Activated naive CD8-positive, alpha-beta T cell treated with anti-CD3 and anti-CD28 coated beads, Interleukin-2, amount 50 U/mL, for 16 hours (primary cell): Measurements from ENCODE around the gene C12orf75.
"Not testable (repeated sequence)": the region's sequence is repeated elsewhere in the genome, so short reads cannot be mapped to it uniquely, and the experiment has no call there.

Experiments used
- DNase-seq: peaks from one replicate; pipeline ENCODE4 v3.0.0-alpha.2; 2020; ENCODE audit warnings: low read depth, low spot score

Gene C12orf75

DNA sequence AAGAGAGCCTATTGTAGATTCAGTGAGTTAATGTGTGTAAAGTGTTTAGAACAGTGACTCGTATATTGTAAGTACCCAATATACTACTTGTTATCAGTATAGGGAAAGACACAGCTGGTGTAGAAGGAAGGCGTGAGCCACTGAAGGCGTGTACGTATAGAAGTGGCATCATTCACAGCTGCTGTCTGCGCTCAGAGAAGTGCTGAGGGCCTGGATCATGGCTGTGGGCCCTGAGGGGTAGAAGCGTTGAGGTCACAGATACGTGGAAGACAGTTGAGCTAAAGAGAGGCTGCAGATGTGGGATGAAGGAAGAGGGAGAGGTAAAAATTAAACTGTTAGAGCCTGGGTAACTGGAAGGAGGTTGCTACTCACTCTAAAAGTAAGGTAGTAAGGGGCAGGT, 5.9 kb downstream of the C12orf75 start:
- no peak for DNase-seq

DNA sequence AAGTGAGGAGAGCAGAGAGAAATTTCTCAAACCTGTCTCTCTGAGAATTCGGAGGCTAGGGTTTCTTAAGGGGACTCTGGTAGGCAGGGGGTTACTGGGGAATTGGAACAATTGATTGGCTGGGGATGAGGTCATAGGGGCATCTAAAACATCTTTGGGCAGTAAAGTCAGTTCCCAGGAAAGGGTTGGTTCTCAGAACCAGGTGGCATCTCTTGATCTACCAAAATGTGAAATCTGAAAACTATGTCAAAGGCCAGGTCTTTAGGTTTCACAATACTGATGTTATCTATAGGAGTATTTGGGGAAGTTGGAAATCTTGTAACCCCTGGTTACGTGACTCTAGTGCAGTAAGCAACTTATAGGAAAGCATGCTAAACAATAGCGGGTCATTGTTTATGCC, 6.9 kb downstream of the C12orf75 start:
- DNase-seq, result no peak

DNA sequence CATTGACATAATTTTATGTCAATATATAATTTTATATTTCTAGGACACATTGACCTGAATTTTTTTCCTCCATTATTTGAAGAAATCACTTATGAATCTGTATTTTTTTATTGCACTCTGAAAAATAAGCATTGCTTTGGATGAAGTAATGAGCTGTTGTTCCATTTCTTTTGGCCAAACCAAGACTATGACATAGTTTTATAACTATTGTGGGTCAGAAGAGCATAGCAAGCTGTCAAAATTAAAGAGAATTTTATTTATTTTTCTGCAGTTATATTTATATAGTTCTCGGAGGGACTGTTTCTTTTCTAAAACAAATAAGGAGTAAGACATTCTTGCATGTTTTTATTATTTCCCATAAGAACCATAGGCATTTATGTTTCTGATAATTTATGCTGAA, 8.5 kb downstream of the C12orf75 start:
- no peak for DNase-seq

DNA sequence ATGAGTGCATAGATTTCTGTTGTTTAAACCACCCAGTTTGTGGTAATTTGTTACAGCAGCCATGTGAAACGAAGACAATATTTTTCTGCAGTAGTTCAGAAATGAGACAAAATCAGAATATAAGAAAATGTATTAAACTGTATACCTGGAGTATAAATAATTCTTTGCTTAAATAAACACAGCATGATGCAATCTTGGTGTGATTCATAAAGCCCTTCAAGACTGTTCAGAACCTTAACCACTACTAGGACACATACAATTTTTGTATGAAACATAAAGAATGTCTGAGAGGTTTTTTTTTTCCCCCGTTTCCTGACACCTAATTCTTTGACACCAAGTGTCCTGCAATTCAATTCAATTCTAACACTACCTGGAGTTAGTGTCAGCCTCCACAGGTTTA, 10.5 kb downstream of the C12orf75 start:
- DNase-seq, result no peak

DNA sequence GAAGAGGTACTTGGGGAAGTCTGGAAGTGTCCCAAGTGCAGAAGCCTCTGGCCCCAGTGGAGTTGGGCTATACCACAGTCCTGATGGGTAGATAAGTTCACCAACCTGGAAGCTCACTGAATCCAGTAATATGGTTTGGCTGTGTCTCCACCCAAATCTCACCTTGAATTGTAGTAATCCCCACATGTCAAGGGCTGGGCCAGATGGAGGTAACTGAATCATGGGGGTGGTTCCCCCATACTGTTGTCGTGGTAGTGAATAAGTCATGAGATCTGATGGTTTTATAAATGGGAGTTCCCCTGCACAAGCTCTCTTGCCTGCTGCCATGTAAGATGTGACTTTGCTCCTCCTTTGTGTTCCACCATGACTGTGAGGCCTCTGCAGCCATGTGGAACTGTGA, 11.1 kb downstream of the C12orf75 start:
- DNase-seq, result not testable (repeated sequence)

DNA sequence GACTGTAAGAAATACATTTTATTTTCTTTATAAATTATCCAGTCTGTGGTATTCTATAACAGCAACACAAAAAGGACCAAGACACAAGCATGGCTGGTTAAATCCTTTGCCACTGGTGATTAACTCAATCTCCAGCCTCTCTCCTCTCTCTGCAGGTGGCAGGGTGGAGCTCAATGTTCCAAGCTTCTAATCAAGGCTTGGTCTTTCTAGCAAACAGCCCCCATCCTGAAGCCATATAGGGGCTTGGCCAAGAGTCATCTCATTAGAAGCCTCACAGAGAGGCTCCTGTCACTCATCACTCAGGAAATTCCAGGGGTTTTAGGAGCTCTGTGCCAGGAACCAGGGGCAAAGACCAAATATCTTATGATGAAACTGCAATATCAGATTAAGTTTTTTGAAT, 12.0 kb downstream of the C12orf75 start:
- DNase-seq, result no peak

DNA sequence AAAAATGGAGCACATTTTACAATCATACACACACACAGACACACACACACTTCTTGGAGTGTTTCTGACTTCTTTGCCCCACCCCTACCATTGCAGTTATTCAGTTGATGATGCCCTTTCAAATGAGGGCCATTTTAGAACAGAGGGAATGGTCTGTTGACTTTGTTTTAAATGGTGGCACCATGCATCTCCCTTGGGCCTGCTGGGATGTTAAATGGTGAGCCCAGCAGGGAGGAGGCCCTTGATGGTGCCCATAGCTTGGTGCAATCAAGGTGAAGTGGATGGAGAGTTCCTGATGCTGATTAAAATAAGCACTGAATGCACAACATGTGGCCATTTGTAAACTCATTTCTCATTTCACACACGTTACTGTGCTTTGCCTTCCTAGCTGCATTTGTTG, 13.3 kb downstream of the C12orf75 start:
- DNase-seq, result no peak

DNA sequence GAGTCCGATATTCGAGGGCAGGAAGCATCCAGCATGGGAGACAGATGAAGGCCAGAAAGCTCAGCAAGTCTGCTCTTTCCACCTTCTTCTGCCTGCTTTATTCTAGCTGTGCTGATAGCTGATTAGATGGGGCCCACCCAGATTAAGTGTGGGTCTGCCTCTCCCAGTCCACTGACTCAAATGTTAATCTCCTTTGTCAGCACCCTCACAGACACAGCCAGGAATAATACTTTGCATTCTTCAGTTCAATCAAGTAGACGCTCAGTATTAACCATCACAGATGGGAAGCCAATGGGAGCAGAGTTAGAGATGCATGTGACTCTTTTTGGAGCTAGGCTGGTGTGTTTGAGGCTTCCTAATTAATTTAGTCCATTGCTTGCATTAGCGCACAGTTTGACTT, 17.0 kb downstream of the C12orf75 start:
- no peak for DNase-seq

DNA sequence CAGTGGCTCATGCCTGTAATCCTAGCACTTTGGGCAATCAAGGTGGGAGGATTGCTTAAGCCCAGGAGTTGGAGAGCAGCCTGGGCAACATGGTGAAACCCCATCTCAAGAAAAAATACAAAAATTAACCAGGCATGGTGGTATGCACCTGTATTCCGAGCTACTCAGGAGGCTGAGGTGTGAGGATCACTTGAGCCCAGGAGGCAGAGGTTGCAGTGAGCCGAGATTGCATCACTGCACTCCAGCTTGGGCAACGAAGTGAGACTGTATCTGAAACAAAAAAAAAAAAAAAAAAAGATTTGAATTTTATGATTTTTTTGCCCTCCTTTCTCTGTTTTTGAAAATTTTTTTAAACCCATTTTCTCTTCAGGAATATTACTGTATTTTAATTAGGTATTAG, 17.7 kb downstream of the C12orf75 start:
- DNase-seq, result no peak

DNA sequence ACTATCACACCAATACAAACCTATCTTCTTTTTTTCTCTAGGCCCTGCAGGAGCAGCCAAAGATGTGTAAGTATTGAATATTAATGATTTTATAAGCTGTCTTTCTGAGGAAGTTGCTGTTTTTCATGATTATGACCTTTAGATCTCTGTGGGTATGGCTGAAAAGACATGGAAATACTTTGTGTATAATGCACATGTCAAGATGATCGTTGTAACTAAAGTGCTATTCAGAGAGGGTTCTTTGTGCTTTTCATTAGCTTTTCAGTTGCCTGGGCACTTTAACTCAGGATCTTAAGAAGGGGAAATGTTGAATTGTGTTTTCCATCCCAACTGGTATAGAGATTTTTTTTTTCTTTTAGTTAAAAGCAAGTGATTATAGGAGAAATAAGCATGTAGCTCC, 18.1 kb downstream of the C12orf75 start:
- no peak for DNase-seq

DNA sequence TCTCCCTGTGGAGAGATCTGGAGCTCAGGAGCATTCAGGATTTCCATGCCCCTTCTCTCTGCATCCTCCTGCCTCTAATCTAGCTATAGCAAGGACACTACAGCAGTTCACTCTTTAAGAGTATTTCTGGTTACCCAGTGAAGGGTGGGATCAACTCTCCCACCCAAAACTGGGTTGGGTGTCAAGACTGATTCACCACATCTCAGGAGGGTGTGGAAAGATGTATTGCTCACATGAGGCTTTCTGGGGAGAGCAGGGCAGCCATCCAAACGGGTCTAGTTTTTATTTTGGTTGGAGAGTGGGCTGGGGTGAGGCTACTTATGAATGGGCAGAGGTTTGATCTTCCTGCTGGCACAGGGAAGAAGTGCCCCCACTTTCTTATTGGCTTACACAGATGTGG, 18.6 kb downstream of the C12orf75 start:
- no peak for DNase-seq

DNA sequence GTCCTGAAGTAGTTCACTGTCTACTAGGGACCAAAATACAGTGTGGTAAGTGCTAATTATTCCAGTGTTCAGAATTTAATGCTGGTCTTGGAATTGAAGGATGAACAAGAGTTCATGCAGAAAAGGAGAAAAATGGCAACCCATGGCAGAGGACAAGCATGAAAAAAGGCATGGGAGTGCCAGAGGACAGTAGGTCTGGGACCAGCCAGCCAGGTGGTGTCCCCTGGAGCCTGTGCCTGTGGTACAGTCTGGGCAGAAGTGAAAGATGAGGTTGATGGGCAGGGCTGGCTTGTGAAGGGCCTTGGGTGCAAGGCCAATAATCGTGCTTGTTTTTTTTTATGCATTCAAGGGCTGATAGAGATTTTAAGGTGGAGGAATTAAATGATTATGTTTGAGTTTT, 21.0 kb downstream of the C12orf75 start:
- DNase-seq, result no peak

DNA sequence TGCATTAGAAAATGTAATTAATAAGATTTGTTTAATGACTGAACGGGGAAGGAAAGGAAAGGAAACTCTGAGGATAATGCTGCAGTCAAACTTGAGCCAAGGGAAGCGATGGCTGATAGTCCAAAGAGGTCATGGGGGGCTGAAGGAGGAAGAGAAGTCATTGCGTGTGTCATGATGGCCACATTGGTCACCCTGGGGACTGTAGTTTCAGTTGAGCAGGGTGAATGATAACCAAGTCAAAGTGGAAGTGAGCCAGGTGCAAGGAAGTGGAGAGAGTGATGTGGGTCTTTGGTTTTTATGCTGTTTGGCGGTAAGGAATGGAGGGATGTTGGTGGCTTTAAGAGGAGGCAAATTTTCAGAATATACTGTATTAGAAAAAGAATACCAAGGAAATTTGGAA, 21.6 kb downstream of the C12orf75 start:
- no peak for DNase-seq

DNA sequence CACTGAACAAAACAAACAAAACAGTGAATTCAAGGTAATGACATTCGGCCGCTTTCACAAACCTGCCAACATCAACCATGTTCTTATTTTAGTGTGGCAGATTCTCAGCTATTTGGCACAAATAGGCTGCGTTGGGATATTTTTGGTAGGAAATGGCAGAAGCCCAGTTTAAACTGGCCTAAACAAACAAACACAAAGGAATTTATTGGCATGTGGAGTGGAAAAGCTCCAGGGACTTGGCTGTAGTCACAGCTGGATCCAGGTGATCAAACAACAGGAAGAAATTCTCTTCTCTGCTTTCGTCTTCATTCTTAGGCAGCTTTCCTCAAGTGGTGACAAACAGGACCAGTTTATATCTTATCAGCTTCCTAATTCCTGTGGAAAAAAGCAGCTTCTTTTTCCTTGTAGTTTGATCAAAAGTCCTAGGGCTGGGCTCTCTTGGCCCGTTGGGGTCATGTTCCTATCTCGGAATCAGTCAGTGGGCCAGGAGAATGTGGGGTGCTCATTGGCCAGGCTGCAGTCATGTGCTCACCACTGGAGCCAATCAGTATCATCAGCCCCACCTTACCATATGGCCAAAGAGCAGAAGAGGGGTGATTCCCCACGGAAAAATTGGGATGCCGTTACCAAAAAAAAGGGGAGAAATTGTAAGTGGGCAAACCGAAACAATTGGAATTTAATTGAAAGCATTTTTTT, 22.6 kb downstream of the C12orf75 start:
- no peak for DNase-seq

DNA sequence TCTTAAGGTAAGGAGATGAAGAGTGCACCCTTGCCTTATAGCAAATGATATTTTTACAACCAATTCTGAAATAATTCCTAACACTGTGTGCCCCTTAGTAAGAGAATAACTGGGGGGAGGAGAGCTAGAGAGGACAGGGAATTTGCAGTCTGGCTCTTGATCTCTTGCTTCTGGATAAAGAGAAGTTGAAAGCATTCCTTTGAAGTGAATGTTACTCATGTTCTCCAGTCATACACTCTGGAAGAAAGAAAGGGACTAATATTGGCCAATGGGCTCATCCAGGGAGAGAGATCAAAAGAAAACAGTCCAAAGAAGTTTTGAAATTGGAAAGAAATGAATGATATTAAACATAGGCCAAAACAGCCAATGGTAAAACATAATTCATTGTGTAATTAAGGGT, 25.3 kb downstream of the C12orf75 start:
- DNase-seq, result no peak

DNA sequence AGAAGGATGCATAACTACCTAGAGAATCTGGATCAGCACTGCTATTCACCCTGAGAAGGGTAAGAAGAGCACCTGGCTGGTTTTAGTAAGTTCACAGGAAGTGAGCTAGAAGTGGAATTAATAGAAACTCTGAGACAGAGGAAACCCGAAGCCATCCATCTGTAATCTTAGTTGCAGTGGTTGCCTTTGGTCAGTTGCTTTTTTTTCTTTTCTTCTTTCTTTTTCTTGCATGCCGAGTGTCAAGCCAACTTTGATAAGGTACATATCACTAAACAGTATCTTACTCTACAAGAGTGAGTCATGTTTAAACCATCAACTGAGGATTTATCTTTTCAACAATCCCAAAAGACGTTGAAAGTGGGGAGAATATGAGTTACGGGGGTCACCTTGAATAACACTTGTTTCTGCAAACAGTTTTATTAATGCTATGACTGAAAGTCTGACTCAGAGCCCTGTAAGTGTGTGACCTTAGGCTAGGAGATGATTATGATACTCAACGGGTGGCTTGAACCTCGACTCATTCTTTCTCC, 26.7 kb downstream of the C12orf75 start:
- DNase-seq, result no peak

DNA sequence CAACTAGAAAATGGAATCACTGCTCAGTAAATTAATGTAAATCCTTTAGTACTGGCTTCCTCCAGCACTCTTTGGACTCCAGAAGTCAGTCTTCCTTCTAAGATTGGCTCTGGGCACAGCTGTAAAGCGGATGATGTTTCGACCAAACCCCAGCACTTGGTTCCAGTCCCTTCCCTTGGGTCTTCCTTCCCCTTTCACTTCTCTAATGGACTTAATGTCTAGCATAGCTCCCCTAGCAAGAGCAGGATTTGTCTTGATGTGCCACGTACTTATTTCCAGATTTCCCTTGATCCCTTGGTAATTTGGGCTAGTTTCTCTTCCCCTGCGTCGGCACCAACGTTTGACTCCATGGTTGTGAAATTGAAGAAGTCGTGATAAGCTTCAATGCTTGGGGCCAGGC, 28.3 kb downstream of the C12orf75 start:
- DNase-seq, result no peak

DNA sequence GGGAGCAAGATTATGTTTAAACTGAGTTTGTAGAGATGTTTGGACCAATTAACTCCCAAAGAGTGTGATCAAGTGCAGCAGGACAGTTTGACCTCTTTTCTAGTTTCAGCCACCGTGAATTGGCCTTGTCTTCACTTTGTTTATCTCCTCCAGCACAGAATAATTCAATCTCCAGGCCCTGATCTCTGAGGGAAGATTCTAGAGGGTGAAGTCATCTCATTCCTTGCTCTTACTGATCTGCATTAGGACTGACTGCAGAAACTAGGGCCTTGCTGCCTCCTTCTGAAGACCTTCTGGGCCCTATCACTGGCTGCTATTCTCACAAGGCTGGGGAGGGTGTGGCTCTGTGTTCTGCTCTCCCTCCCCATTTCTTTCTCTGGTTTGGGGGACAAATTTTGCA, 29.4 kb downstream of the C12orf75 start:
- DNase-seq, result no peak

DNA sequence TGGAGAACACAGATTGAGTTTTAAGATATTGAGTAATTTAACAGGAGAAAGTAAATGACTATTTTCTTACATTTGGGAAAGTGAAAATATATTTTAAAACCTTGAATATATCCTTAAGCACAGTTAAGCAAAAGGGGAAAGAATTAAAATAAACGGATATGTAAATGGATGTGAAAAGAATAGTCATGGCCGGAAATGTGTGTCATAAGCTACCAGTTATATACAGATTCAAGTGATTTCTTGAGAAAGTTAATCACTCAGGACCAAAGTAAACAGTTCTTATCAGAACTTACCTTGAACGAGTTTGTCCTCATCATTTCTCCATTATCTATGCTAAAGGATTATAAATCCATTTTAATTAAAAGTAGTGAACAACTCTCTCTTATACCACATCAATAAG, 33.4 kb downstream of the C12orf75 start:
- DNase-seq, result no peak

DNA sequence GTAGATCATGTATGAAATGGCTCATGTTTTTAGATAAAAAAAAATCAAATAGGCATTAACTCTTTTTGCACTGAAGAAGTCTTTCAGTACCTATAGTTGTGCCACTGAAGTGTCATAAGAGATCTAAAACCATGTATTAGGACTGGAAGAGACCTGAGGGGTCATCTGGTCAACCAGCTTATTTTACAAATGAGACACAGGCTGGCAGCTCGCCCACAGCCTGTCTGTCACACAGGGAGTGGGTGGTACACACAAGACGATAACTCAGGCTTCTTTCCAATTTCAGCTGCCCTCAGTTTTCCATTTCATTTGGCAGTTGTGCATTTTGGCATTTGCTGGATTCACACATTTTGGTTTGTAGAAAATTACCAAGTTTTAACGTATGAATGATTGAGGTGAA, 34.7 kb downstream of the C12orf75 start:
- DNase-seq, result no peak

DNA sequence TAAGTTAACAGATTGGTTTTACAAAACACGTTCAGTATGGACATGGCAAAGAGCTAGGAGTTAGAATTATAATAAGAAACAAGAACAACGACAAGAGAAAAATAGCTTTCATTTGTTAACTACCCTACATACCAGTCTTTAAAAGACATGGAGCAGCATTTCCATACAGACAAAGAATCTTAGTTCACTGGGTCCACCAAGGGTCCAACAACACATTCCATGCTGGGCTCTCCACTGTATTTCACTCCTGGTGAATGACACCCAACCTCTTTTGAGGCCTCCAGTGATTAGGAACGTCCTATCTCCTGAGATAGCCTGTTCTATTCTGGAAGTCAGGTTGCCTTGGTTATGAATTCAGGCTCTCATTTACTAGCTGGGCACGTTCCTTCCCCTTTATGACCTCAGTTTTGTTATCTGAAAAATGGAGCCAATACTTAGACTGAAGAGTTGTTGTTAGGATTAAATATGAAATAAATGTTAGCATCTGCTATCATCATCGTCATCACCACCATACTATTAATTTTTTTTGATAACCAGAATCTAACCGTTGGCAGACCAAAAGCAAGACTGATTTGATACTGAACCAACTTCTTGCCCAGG, 37.7 kb downstream of the C12orf75 start:
- DNase-seq, result no peak

DNA sequence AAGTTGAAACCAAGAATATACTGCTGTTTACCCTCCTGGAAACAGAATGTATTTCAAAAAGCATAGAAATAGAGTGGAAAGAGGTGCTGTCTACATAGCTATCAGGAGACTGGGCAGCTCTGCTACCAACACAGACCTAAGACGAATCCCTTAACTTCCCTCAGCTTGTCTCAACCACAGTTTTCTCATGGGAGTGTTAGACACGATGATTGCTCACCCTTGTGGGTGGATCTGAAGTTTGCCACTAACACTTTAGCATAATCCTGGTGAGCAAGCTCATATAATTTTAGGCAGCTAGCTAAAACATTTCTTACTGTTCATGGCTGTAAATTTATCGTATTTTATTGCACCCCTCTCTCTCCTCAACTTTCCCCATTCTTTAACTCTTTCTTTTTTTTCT, 38.5 kb downstream of the C12orf75 start:
- no peak for DNase-seq

DNA sequence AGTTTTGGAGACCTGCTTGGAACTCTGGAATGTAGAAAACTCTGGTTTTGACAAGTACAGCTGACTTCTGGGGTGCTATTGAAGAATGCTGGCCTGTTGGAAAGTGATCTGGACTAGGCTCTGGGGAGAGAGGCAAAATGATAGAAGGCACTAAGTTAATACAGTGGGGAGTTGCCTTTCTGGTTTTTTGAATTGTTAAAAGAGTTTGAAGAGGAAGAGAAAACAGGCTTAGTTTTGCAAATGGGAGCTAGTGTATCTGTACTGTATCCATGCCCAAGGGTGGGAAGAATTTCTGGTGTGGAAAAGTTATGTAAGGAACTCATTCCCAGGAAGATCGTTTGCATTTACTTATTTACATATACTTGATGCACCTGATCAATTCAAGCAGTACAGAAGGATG, 43.8 kb downstream of the C12orf75 start:
- no peak for DNase-seq

DNA sequence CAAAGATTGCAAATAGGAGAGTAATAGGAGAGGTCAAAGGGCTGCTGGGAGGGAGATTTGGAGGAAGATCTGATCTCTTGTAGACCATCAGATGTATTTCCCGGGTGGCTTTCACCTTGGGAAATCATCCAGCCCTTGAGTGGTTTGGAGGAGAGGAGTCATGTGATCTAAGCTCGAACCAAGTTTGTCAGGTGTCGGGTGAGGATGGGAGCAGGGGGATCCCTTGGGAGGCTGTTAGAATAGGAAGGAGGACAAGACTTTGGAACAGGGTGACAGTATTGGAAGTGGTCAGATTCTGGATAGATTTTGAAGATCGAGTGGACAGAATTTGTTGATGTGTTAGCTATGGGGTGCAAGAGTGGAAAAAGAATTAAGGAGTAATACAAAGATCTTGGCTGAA, 46.6 kb downstream of the C12orf75 start:
- no peak for DNase-seq
